GM21529 (cell line): ENCODE data around the gene UBASH3B.
"Not testable (repeated sequence)": the region's sequence is repeated elsewhere in the genome, so short reads cannot be mapped to it uniquely, and the experiment has no call there.

Source experiments
- ATAC-seq: cut with Tn5 transposase; IDR thresholded peaks from one replicate; pipeline ENCODE4 v1.9.1; 2021; ENCODE audit not compliant: unreplicated experiment

UBASH3B gene

GRCh38 chr11:122807731-122808477 is 152.4 kb downstream of the UBASH3B start:
- ATAC-seq, result no peak

- ATAC-seq, result peak; percentile 95
These were observed 153.0 kb downstream of the UBASH3B start for GRCh38 chr11:122808478-122808869.

- no peak for ATAC-seq
These were observed 154.3 kb downstream of the UBASH3B start for GRCh38 chr11:122809866-122810265.

- ATAC-seq, result no peak
These were observed 156.2 kb downstream of the UBASH3B start for GRCh38 chr11:122811721-122812120.

GRCh38 chr11:122812638-122813037 is 157.1 kb downstream of the UBASH3B start:
- no peak for ATAC-seq

- ATAC-seq, result no peak
These were observed 157.8 kb downstream of the UBASH3B start for GRCh38 chr11:122813176-122813893.

GRCh38 chr11:122813894-122814270 is 158.4 kb downstream of the UBASH3B start:
- no peak for ATAC-seq

GRCh38 chr11:122814401-122814800 is 158.9 kb downstream of the UBASH3B start:
- no peak for ATAC-seq

GRCh38 chr11:122815900-122816299 is 160.4 kb downstream of the UBASH3B start:
- no peak for ATAC-seq

- no peak for ATAC-seq
These were observed 161.4 kb downstream of the UBASH3B start for GRCh38 chr11:122816761-122817520.

GRCh38 chr11:122820158-122820557 is 164.6 kb downstream of the UBASH3B start:
- ATAC-seq, result no peak

GRCh38 chr11:122821169-122821568 is 165.6 kb downstream of the UBASH3B start:
- ATAC-seq, result no peak

- no peak for ATAC-seq
These were observed 166.7 kb downstream of the UBASH3B start for GRCh38 chr11:122822241-122822640.

- ATAC-seq, result no peak
These were observed 168.0 kb downstream of the UBASH3B start for GRCh38 chr11:122823564-122823963.

- ATAC-seq, result not testable (repeated sequence)
These were observed 173.8 kb downstream of the UBASH3B start for GRCh38 chr11:122829371-122829770.

GRCh38 chr11:122832297-122832696 is 176.8 kb downstream of the UBASH3B start:
- ATAC-seq, result not testable (repeated sequence)

- ATAC-seq, result no peak
These were observed 177.4 kb downstream of the UBASH3B start for GRCh38 chr11:122832721-122833470.

GRCh38 chr11:122833846-122834464 is 178.4 kb downstream of the UBASH3B start:
- no peak for ATAC-seq

- no peak for ATAC-seq
These were observed 181.4 kb downstream of the UBASH3B start for GRCh38 chr11:122836916-122837315.

GRCh38 chr11:122837528-122838346 is 182.2 kb downstream of the UBASH3B start:
- no peak for ATAC-seq
